NT2/D1 (cell line): ENCODE measurements around the gene CALY.

Experiments
- SUZ12 ChIP-seq: IDR thresholded peaks from 2 replicates; pipeline ENCODE4 v1.6.1; 2011; ENCODE audit not compliant: insufficient read length, insufficient read depth; ENCODE audit errors: extremely low read depth
- YY1 ChIP-seq: IDR thresholded peaks from 2 replicates; pipeline ENCODE4 v1.6.1; 2011; ENCODE audit not compliant: insufficient read length, insufficient read depth
- ZNF274 ChIP-seq: IDR thresholded peaks from 2 replicates; pipeline ENCODE4 v1.6.1; 2011; ENCODE audit warnings: mild to moderate bottlenecking, low read depth, low read length

DNA sequence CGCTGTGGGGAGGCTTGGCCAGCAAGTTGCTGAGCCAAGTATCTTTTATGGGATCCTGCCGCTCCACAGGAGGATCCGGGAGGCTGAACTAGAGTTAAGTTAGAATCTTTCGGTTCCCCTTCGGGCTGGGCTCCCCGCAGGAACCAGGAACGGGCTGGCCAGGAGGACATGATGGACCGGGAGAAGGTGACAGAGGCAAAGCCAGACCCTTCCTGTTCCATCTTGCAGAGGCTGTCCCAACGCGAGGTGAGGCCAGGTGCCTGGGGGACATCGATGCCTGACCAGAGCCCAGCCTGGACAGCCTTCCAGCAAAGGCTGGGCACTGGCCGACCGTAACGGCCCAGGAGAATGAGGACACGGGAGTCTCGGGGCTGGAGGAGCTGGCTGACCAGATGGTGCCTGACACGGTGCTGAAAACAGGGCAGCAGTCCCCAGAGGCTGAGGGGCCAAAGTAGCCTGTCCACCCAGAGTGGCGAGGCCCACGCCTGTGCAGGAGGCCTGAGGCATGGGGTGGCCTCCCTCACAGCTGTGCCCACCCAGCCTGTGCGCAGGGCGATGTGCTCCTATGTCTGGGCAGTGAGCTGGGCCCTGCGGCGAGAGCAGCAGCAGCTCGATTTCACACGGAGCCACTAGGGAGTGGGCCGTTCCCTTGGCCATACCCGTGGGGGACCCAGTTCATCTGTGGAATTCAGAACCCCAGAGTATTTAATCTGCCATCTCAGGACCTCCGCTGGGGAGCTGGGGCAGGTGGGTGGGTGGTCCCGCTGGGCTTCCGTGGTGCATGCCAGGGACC, 40.5 kb upstream of the CALY start:
- TF ChIP-seq ZNF274 (no peak), SUZ12 (no peak), YY1 (no peak)
